K562 (cell line): ENCODE results near the gene GET4. TPM values are rescaled to one million over a fixed set of nuclear protein-coding genes. Genes with fewer than 3 reads are reported as not detected.

Experiments
- ATAC-seq: fragments of 200-7000 bp; cut with Tn5 transposase; 3 replicates; pipeline ENCODE4 v1.9.1; 2020; ENCODE audit warnings: moderate library complexity
- BruUV-seq: library from RNA; stranded (reverse); fragments of 400-500 nt; replicated peaks from 2 replicates; lab custom pipeline; 2021; lab: Mats Ljungman, UMichigan
- CTCF ChIA-PET: fragments of 300-600 bp; formaldehyde crosslinking; extraction: SDS; loops from one replicate; lab custom pipeline; 2021; ENCODE audit warnings: low intra/inter-chr PET ratio; lab: Yijun Ruan, JAX
- POLR2A ChIA-PET: fragments of 300-600, 350-650 bp; sonication (Branson Sonifier 250); formaldehyde crosslinking; extraction: SDS; loops from one replicate; lab custom pipeline; 2021; ENCODE audit warnings: antibody characterized with exemption, inconsistent platforms; lab: Yijun Ruan, JAX
- DNase-seq, 4 experiments: peaks; one replicate each; pipeline versions ENCODE4 v3.0.0 to v3.0.0-alpha.2; 2011 to 2018; ENCODE audit warnings: low spot score in 3 of 4, mixed read lengths in 3 of 4; ENCODE audit errors: extremely low read depth in 1 of 4
- FAIRE-seq: peaks from 2 replicates; lab custom pipeline; 2011; peaks lifted over from hg19 to GRCh38; lab: Jason Lieb, UNC
- H2AFZ ChIP-seq: 2 replicates; pipeline ENCODE4 v1.6.0; 2011; ENCODE audit warnings: low read depth, low read length, control low read depth, inconsistent platforms
- H3K27ac ChIP-seq: fragments of 200-600 bp; 3 replicates; pipeline ENCODE4 v1.8.0; 2011; ENCODE audit warnings: low read depth, mild to moderate bottlenecking, control low read depth, inconsistent platforms, low read length, moderate library complexity, mixed read lengths; ENCODE audit errors: extremely low read depth
- H3K27me3 ChIP-seq, 2 experiments: fragments of 300-600 bp in 1 of 2; 2 replicates in 1 of 2; 3 replicates in 1 of 2; pipeline versions ENCODE4 v1.6.0 to v1.8.0; 2011; ENCODE audit warnings: inconsistent platforms in 2 of 2, low read length in 2 of 2, mild to moderate bottlenecking in 1 of 2, mixed read lengths in 1 of 2, moderate library complexity in 1 of 2; ENCODE audit not compliant: control insufficient read depth in 2 of 2, insufficient read depth in 2 of 2
- H3K36me3 ChIP-seq: fragments of 300-600 bp; 3 replicates; pipeline ENCODE4 v1.8.0; 2011; ENCODE audit warnings: mild to moderate bottlenecking, low read length, inconsistent platforms; ENCODE audit not compliant: control insufficient read depth, insufficient read depth
- H3K4me1 ChIP-seq, 2 experiments: fragments of 200-600 bp in 1 of 2; replicated peaks in 1 of 2; 2 replicates in 1 of 2; 3 replicates in 1 of 2; pipeline versions ENCODE4 v1.5.1 to v1.8.0; 2011; ENCODE audit warnings: inconsistent platforms in 2 of 2, low read length in 2 of 2, mild to moderate bottlenecking in 1 of 2, mixed read lengths in 1 of 2, moderate library complexity in 1 of 2; ENCODE audit not compliant: control insufficient read depth in 2 of 2, insufficient read depth in 2 of 2
- H3K4me2 ChIP-seq: 2 replicates; pipeline ENCODE4 v1.6.1; 2011; ENCODE audit warnings: low read length, control low read depth, inconsistent platforms, mixed read lengths; ENCODE audit not compliant: insufficient read depth
- H3K4me3 ChIP-seq: fragments of 200-600 bp; sonication (generic), shearing (Covaris generic); 2 replicates; pipeline ENCODE4 v1.5.1; 2016; ENCODE audit warnings: control low read depth, inconsistent platforms
- H3K79me2 ChIP-seq: fragments of 200-600 bp; 3 replicates; pipeline ENCODE4 v1.8.0; 2011; ENCODE audit warnings: low read length, inconsistent platforms; ENCODE audit not compliant: control insufficient read depth, insufficient read depth
- H3K9ac ChIP-seq, 2 experiments: 2 replicates each; pipeline versions ENCODE4 v1.6.0 to v1.6.1; 2011; ENCODE audit warnings: low read depth in 2 of 2, low read length in 2 of 2, control low read depth in 1 of 2, inconsistent platforms in 1 of 2, mild to moderate bottlenecking in 1 of 2, mixed read lengths in 1 of 2; ENCODE audit not compliant: insufficient read depth in 1 of 2
- H3K9me1 ChIP-seq: one replicate; pipeline ENCODE4 v1.6.0; 2011; ENCODE audit warnings: inconsistent platforms, mild to moderate bottlenecking, low read length, moderate library complexity; ENCODE audit not compliant: control insufficient read depth, insufficient read depth
- H3K9me3 ChIP-seq: replicated peaks from 2 replicates; pipeline ENCODE4 v1.5.1; 2011; ENCODE audit warnings: low read depth, low read length, inconsistent platforms; ENCODE audit not compliant: control insufficient read depth, insufficient read depth
- H4K20me1 ChIP-seq: replicated peaks from 2 replicates; pipeline ENCODE4 v1.6.1; 2011; ENCODE audit warnings: low read length, inconsistent platforms, mixed read lengths; ENCODE audit not compliant: control insufficient read depth, insufficient read depth
- MAX ChIP-seq: sonication (generic); formaldehyde crosslinking; IDR thresholded peaks from 2 replicates; pipeline ENCODE4 v1.9.0; 2022; ENCODE audit warnings: mild to moderate bottlenecking, missing genetic modification reagents
- RBM34 ChIP-seq: fragments of 200-400 bp; formaldehyde crosslinking; IDR thresholded peaks from 2 replicates; pipeline ENCODE4 v1.6.1; 2018; ENCODE audit warnings: low read length, borderline replicate concordance; ENCODE audit not compliant: insufficient read depth
- SIRT6 ChIP-seq: IDR thresholded peaks from one replicate; pipeline ENCODE4 v1.6.1; 2012; ENCODE audit warnings: low read depth, mild to moderate bottlenecking, control low read depth, inconsistent platforms, low read length, moderate library complexity
- WGBS: fragments of 100-300 bp; shearing (Covaris generic); methylation state at CpG from one replicate; pipeline ENCODE4 v1.1.6; 2016; ENCODE audit warnings: low coverage, mixed read lengths; ENCODE audit not compliant: insufficient coverage; ENCODE audit errors: missing lambda C conversion rate; 5-methylcytosine and 5-hydroxymethylcytosine counted together
- in situ Hi-C: fragments of 300-500 bp; cut with MboI; formaldehyde crosslinking; loops from 4 replicates; pipeline ENCODE4 v1.15.0; 2018; ENCODE audit warnings: inconsistent platforms, mixed read lengths
- intact Hi-C: fragments of 100-400 bp; cut with micrococcal nuclease; formaldehyde crosslinking; loops from 2 replicates; pipeline ENCODE4 v1.14.2; 2022
- polyA plus RNA-seq, 8 experiments: library from polyadenylated mRNA; depleted of rRNA in 4 of 8; stranded (reverse) in 5 of 8; unstranded in 3 of 8; fragments of >200 nt; fragmentation: Nextera tagmentation in 2 of 8; fragmentation: Illumina TruSeq in 1 of 8; extraction: Ambion mirVana in 2 of 8; extraction: Trizol in 1 of 8; gene quantifications; 2 replicates each; pipeline versions ENCODE4 v1.2.1 to v1.2.3, GENCODE V29; 2011 to 2014; ENCODE audit warnings: inconsistent platforms in 1 of 8, missing spikeins in 1 of 8
- total RNA-seq, 7 experiments: library from RNA; depleted of rRNA in 6 of 7; stranded (reverse); fragments of >200 nt in 6 of 7; fragmentation: Illumina TruSeq in 2 of 7; extraction: Trizol in 2 of 7; gene quantifications; 2 replicates each; pipeline versions ENCODE4 v1.2.1 to v1.2.3, GENCODE V29; 2011 to 2021; ENCODE audit warnings: low replicate concordance in 1 of 7
- TF ChIP-seq, protein P1 (sequence below): fragments of 450-650 bp; IDR thresholded peaks from 2 replicates; pipeline ENCODE4 v1.6.1; 2016; ENCODE audit warnings: mild to moderate bottlenecking, moderate library complexity

GET4 gene
- total and polyA plus RNA-seq, 9 of the 15 experiments (the other 6 are each of a cell fraction or from before 2014, with no cell fraction given) = 0.99 to 122 (median 40.4) TPM

GRCh38 chr7:935874-936385, 59.6 kb downstream of the GET4 start:
- Histone ChIP-seq H4K20me1 (0 out of 2 replicates have a peak, but pooled peaks cover 4% of the 10 kb centered on the region), H3K27me3 (peaks cover 2 to 36% of the 10 kb centered on the region in 2 experiments; a peak in 3 of 5 replicates), H3K4me3 (no peak overlapping the region), H3K79me2 (no peaks in the 10 kb centered on the region), H3K4me1 (peaks cover 0 to 28% of the 10 kb centered on the region in 2 experiments; a peak in 2 of 5 replicates), H3K9me1 (no peaks in the 10 kb centered on the region), H3K36me3 (no peaks in the 10 kb centered on the region), H2AFZ (no peak overlapping the region), H3K4me2 (no peak overlapping the region), H3K9me3 (peaks cover 8% of the 10 kb centered on the region), H3K27ac (no peak overlapping the region), H3K9ac (no peak overlapping the region)
- 47% methylated on average over 28 of the region's 28 CpGs for WGBS
- no TSS peak for BruUV-seq
- ATAC-seq (0 out of 3 replicates have a peak, but pooled peaks have one; percentile 34), DNase-seq (no peak), FAIRE-seq (no peak)
- POLR2A ChIA-PET = interaction anchor here (0.6 kb wide), 1 partner anchor 17 kb away, joined by 3 read pairs; no protein-coding TSS in a partner anchor
- CTCF ChIA-PET = no interaction called here
- in situ Hi-C loops (no loop called here), intact Hi-C loops (no loop called here)
- TF ChIP-seq SIRT6 (no peak), MAX (CRISPR knock-in tag) (peak; percentile 27; the same call in 1 of the 2 replicates), RBM34 (no peak)
- TF ChIP-seq, protein P1, sequence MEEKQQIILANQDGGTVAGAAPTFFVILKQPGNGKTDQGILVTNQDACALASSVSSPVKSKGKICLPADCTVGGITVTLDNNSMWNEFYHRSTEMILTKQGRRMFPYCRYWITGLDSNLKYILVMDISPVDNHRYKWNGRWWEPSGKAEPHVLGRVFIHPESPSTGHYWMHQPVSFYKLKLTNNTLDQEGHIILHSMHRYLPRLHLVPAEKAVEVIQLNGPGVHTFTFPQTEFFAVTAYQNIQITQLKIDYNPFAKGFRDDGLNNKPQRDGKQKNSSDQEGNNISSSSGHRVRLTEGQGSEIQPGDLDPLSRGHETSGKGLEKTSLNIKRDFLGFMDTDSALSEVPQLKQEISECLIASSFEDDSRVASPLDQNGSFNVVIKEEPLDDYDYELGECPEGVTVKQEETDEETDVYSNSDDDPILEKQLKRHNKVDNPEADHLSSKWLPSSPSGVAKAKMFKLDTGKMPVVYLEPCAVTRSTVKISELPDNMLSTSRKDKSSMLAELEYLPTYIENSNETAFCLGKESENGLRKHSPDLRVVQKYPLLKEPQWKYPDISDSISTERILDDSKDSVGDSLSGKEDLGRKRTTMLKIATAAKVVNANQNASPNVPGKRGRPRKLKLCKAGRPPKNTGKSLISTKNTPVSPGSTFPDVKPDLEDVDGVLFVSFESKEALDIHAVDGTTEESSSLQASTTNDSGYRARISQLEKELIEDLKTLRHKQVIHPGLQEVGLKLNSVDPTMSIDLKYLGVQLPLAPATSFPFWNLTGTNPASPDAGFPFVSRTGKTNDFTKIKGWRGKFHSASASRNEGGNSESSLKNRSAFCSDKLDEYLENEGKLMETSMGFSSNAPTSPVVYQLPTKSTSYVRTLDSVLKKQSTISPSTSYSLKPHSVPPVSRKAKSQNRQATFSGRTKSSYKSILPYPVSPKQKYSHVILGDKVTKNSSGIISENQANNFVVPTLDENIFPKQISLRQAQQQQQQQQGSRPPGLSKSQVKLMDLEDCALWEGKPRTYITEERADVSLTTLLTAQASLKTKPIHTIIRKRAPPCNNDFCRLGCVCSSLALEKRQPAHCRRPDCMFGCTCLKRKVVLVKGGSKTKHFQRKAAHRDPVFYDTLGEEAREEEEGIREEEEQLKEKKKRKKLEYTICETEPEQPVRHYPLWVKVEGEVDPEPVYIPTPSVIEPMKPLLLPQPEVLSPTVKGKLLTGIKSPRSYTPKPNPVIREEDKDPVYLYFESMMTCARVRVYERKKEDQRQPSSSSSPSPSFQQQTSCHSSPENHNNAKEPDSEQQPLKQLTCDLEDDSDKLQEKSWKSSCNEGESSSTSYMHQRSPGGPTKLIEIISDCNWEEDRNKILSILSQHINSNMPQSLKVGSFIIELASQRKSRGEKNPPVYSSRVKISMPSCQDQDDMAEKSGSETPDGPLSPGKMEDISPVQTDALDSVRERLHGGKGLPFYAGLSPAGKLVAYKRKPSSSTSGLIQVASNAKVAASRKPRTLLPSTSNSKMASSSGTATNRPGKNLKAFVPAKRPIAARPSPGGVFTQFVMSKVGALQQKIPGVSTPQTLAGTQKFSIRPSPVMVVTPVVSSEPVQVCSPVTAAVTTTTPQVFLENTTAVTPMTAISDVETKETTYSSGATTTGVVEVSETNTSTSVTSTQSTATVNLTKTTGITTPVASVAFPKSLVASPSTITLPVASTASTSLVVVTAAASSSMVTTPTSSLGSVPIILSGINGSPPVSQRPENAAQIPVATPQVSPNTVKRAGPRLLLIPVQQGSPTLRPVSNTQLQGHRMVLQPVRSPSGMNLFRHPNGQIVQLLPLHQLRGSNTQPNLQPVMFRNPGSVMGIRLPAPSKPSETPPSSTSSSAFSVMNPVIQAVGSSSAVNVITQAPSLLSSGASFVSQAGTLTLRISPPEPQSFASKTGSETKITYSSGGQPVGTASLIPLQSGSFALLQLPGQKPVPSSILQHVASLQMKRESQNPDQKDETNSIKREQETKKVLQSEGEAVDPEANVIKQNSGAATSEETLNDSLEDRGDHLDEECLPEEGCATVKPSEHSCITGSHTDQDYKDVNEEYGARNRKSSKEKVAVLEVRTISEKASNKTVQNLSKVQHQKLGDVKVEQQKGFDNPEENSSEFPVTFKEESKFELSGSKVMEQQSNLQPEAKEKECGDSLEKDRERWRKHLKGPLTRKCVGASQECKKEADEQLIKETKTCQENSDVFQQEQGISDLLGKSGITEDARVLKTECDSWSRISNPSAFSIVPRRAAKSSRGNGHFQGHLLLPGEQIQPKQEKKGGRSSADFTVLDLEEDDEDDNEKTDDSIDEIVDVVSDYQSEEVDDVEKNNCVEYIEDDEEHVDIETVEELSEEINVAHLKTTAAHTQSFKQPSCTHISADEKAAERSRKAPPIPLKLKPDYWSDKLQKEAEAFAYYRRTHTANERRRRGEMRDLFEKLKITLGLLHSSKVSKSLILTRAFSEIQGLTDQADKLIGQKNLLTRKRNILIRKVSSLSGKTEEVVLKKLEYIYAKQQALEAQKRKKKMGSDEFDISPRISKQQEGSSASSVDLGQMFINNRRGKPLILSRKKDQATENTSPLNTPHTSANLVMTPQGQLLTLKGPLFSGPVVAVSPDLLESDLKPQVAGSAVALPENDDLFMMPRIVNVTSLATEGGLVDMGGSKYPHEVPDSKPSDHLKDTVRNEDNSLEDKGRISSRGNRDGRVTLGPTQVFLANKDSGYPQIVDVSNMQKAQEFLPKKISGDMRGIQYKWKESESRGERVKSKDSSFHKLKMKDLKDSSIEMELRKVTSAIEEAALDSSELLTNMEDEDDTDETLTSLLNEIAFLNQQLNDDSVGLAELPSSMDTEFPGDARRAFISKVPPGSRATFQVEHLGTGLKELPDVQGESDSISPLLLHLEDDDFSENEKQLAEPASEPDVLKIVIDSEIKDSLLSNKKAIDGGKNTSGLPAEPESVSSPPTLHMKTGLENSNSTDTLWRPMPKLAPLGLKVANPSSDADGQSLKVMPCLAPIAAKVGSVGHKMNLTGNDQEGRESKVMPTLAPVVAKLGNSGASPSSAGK = no peak
